CD14-positive monocyte (primary cell): ENCODE results near the gene ITGA5. TPM values are rescaled to one million over a fixed set of nuclear protein-coding genes. Genes with fewer than 3 reads are reported as not detected.
A peak's percentile ranks its signal among the peaks of the same experiment; 100 is the strongest.

Experiments used
- DNase-seq, 3 donors: peaks; one replicate each; pipeline ENCODE4 v3.0.0-alpha.2; 2011 to 2022
- H2AFZ ChIP-seq: 2 replicates; pipeline ENCODE4 v1.6.0; 2012; ENCODE audit warnings: mild to moderate bottlenecking, low read depth, low read length, inconsistent platforms; ENCODE audit not compliant: insufficient read depth, poor library complexity, severe bottlenecking
- H3K27ac ChIP-seq, 2 donors: 1 replicate in 1 of 2; 2 replicates in 1 of 2; pipeline ENCODE4 v1.5.1; 2012 to 2013; ENCODE audit warnings: low read length in 2 of 2, control low read depth in 1 of 2, inconsistent platforms in 1 of 2, low read depth in 1 of 2, mild to moderate bottlenecking in 1 of 2
- H3K27me3 ChIP-seq, 2 donors: one replicate each; pipeline versions ENCODE4 v1.6.0 to v1.6.1; 2011 to 2013; ENCODE audit warnings: low read length in 2 of 2; ENCODE audit not compliant: control insufficient read depth in 2 of 2, insufficient read depth in 2 of 2
- H3K36me3 ChIP-seq, 2 donors: replicated peaks in 1 of 2; 1 replicate in 1 of 2; 2 replicates in 1 of 2; pipeline versions ENCODE4 v1.5.1 to v1.6.1; 2012 to 2013; ENCODE audit warnings: low read length in 2 of 2, control low read depth in 1 of 2, inconsistent platforms in 1 of 2, mild to moderate bottlenecking in 1 of 2; ENCODE audit not compliant: insufficient read depth in 2 of 2, control insufficient read depth in 1 of 2
- H3K4me1 ChIP-seq, 2 donors: 1 replicate in 1 of 2; 2 replicates in 1 of 2; pipeline versions ENCODE4 v1.5.1 to v1.6.1; 2012 to 2013; ENCODE audit warnings: low read length in 2 of 2, control low read depth in 1 of 2, inconsistent platforms in 1 of 2, mild to moderate bottlenecking in 1 of 2, moderate library complexity in 1 of 2; ENCODE audit not compliant: insufficient read depth in 2 of 2, control insufficient read depth in 1 of 2
- H3K4me2 ChIP-seq: replicated peaks from 2 replicates; pipeline ENCODE3; 2012; ENCODE audit warnings: low read length, moderate library complexity, mild to moderate bottlenecking; ENCODE audit not compliant: poor library complexity, severe bottlenecking; ENCODE audit errors: extremely low read depth
- H3K4me3 ChIP-seq, 3 experiments: fragments of 200-600 bp in 1 of 3; sonication (generic) in 1 of 3; replicated peaks in 1 of 3; 1 replicate in 2 of 3; 2 replicates in 1 of 3; pipeline ENCODE4 v1.5.1; 2011 to 2013; ENCODE audit warnings: low read length in 3 of 3, mild to moderate bottlenecking in 3 of 3, control low read depth in 2 of 3, low read depth in 2 of 3, inconsistent platforms in 1 of 3, moderate library complexity in 1 of 3
- H3K79me2 ChIP-seq: 2 replicates; pipeline ENCODE4 v1.6.0; 2012; ENCODE audit warnings: mild to moderate bottlenecking, control low read depth, inconsistent platforms, low read length, moderate library complexity; ENCODE audit not compliant: insufficient read depth
- H3K9ac ChIP-seq: 2 replicates; pipeline ENCODE4 v1.6.0; 2017; ENCODE audit warnings: low read length, mild to moderate bottlenecking; ENCODE audit not compliant: insufficient read depth, poor library complexity, severe bottlenecking
- H3K9me3 ChIP-seq, 2 donors: replicated peaks in 1 of 2; 1 replicate in 1 of 2; 2 replicates in 1 of 2; pipeline versions ENCODE4 v1.5.1 to v1.6.1; 2012 to 2013; ENCODE audit warnings: low read length in 2 of 2, control low read depth in 1 of 2; ENCODE audit not compliant: control insufficient read depth in 1 of 2, insufficient read depth in 1 of 2
- H4K20me1 ChIP-seq: 2 replicates; pipeline ENCODE4 v1.6.0; 2012; ENCODE audit warnings: mild to moderate bottlenecking, low read length, control low read depth, moderate library complexity; ENCODE audit not compliant: insufficient read depth
- H3K27ac Mint-ChIP-seq, 7 donors: one replicate each; pipeline ENCODE4 v1.8.0; 2020; ENCODE audit warnings: mild to moderate bottlenecking in 7 of 7, mixed read lengths in 7 of 7, moderate library complexity in 6 of 7, inconsistent platforms in 2 of 7
- H3K27me3 Mint-ChIP-seq, 3 donors: one replicate each; pipeline ENCODE4 v1.8.0; 2021 to 2022; ENCODE audit warnings: low read depth in 3 of 3, mild to moderate bottlenecking in 3 of 3, mixed read lengths in 3 of 3, moderate library complexity in 3 of 3, inconsistent platforms in 1 of 3
- H3K36me3 Mint-ChIP-seq, 2 donors: one replicate each; pipeline ENCODE4 v1.8.0; 2020; ENCODE audit warnings: mixed read lengths in 2 of 2, inconsistent platforms in 1 of 2, mild to moderate bottlenecking in 1 of 2
- H3K4me1 Mint-ChIP-seq: one replicate; pipeline ENCODE4 v1.8.0; 2020; ENCODE audit warnings: mild to moderate bottlenecking, mixed read lengths
- H3K4me3 Mint-ChIP-seq, 2 donors: one replicate each; pipeline ENCODE4 v1.8.0; 2020; ENCODE audit warnings: mild to moderate bottlenecking in 2 of 2, mixed read lengths in 2 of 2, moderate library complexity in 1 of 2
- H3K9me3 Mint-ChIP-seq, 7 donors: one replicate each; pipeline ENCODE4 v1.8.0; 2020 to 2022; ENCODE audit warnings: mixed read lengths in 7 of 7, mild to moderate bottlenecking in 6 of 7, moderate library complexity in 6 of 7, inconsistent platforms in 2 of 7
- WGBS: methylation state at CpG from one replicate; pipeline ENCODE4 v1.1.5; 2013; ENCODE audit warnings: missing lambda C conversion rate; ENCODE audit not compliant: insufficient coverage; 5-methylcytosine and 5-hydroxymethylcytosine counted together
- intact Hi-C, 2 donors: fragments of 100-400 bp; cut with micrococcal nuclease; formaldehyde crosslinking; loops; one replicate each; pipeline versions ENCODE4 v1.15.0 to v1.15.1; 2023
- polyA plus RNA-seq, 3 donors: library from polyadenylated mRNA; depleted of rRNA in 1 of 3; unstranded in 2 of 3; stranded (reverse) in 1 of 3; fragments of 300-500 nt in 2 of 3; fragments of >200 nt in 1 of 3; fragmentation: Illumina TruSeq in 2 of 3; gene quantifications; 1 replicate in 2 of 3; 2 replicates in 1 of 3; pipeline ENCODE4 v1.2.3, GENCODE V29; 2012 to 2021
- TF ChIP-seq, protein P1 (sequence below): fragments of 200-600 bp; IDR thresholded peaks from one replicate; pipeline ENCODE4 v1.8.0; 2022; ENCODE audit warnings: antibody characterized with exemption, mild to moderate bottlenecking

Gene ITGA5
- polyA plus RNA-seq, 3 donors = 85.5 to 142 (median 99.4) TPM

- H3K4me1 Mint-ChIP-seq = peaks cover 83% of the 10 kb centered on the region
- H3K79me2 ChIP-seq = peaks cover 93% of the 10 kb centered on the region
Observed at GRCh38 chr12:54413284-54414190, 5.5 kb downstream of the ITGA5 start.

GRCh38 chr12:54412786-54413185, 6.3 kb downstream of the ITGA5 start:
- H3K36me3 ChIP-seq = peaks cover 20 to 30% of the 10 kb centered on the region in 2 donors
- H4K20me1 ChIP-seq = peaks cover 52% of the 10 kb centered on the region
- H3K27me3 Mint-ChIP-seq = peaks cover 0 to 2% (median 0%) of the 10 kb centered on the region in 3 donors
- peak overlapping the region; percentile 35 to 75 (median 42) for H3K4me3 ChIP-seq
- peak overlapping the region; percentile 97 for H3K4me2 ChIP-seq
- WGBS = 42% methylated on average over 2 of the region's 3 CpGs
- H3K4me1 Mint-ChIP-seq = peaks cover 89% of the 10 kb centered on the region
- peak overlapping the region; percentile 77 to 90 for H3K4me3 Mint-ChIP-seq
- DNase-seq = no peak
- peaks cover 89% of the 10 kb centered on the region for H3K79me2 ChIP-seq
- TF ChIP-seq, protein P1, sequence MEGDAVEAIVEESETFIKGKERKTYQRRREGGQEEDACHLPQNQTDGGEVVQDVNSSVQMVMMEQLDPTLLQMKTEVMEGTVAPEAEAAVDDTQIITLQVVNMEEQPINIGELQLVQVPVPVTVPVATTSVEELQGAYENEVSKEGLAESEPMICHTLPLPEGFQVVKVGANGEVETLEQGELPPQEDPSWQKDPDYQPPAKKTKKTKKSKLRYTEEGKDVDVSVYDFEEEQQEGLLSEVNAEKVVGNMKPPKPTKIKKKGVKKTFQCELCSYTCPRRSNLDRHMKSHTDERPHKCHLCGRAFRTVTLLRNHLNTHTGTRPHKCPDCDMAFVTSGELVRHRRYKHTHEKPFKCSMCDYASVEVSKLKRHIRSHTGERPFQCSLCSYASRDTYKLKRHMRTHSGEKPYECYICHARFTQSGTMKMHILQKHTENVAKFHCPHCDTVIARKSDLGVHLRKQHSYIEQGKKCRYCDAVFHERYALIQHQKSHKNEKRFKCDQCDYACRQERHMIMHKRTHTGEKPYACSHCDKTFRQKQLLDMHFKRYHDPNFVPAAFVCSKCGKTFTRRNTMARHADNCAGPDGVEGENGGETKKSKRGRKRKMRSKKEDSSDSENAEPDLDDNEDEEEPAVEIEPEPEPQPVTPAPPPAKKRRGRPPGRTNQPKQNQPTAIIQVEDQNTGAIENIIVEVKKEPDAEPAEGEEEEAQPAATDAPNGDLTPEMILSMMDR = no peak
- H3K36me3 Mint-ChIP-seq = peaks cover 28 to 55% of the 10 kb centered on the region in 2 donors
- peaks cover 0 to 3% (median 0%) of the 10 kb centered on the region in 7 donors for H3K9me3 Mint-ChIP-seq
- no peak overlapping the region for H2AFZ ChIP-seq
- peaks cover 94% of the 10 kb centered on the region in 2 donors for H3K4me1 ChIP-seq
- no peaks in the 10 kb centered on the region for H3K9me3 ChIP-seq
- no peaks in the 10 kb centered on the region for H3K27me3 ChIP-seq
- H3K9ac ChIP-seq = peak overlapping the region; percentile 84
- peak overlapping the region; percentile 95 to 99 (median 99) for H3K27ac Mint-ChIP-seq
- intact Hi-C loops = no loop called here
- peak overlapping the region; percentile 99 to 100 for H3K27ac ChIP-seq

More at GRCh38 chr12:54413284-54414190, 5.5 kb downstream of the ITGA5 start:
- H3K9me3 ChIP-seq = no peaks in the 10 kb centered on the region
- Mint-ChIP-seq H3K36me3 (peaks cover 23 to 48% of the 10 kb centered on the region in 2 donors), H3K9me3 (peaks cover 0 to 3% (median 0%) of the 10 kb centered on the region in 7 donors), H3K27ac (peak overlapping the region; percentile 95 to 99 (median 99)), H3K27me3 (peaks cover 0 to 2% (median 0%) of the 10 kb centered on the region in 3 donors), H3K4me3 (peak overlapping the region; percentile 77 to 90)
- peak; percentile 76 to 93 (median 84) for DNase-seq
- H3K4me1 ChIP-seq = peaks cover 86 to 87% of the 10 kb centered on the region in 2 donors
- intact Hi-C loops = no loop called here
- peaks cover 16 to 22% of the 10 kb centered on the region in 2 donors for H3K36me3 ChIP-seq
- peak overlapping the region; percentile 35 to 75 (median 42) for H3K4me3 ChIP-seq
- peaks cover 55% of the 10 kb centered on the region for H4K20me1 ChIP-seq
- peak overlapping the region; percentile 84 for H3K9ac ChIP-seq
- H3K27ac ChIP-seq = peak overlapping the region; percentile 99 to 100
- TF ChIP-seq, protein P1 = no peak
- WGBS = 9% methylated on average over 5 of the region's 9 CpGs
- no peaks in the 10 kb centered on the region for H3K27me3 ChIP-seq
- H3K4me2 ChIP-seq = peak overlapping the region; percentile 97
- H2AFZ ChIP-seq = no peak overlapping the region
